Endothelial cell of umbilical vein (primary cell): ENCODE data around the gene FSTL4.

ENCODE experiments used
- CTCF ChIP-seq, 2 donors: IDR thresholded peaks; 1 replicate in 1 of 2; 2 replicates in 1 of 2; pipeline ENCODE4 v1.5.1; 2011; ENCODE audit warnings: low read length in 2 of 2, mild to moderate bottlenecking in 2 of 2, moderate library complexity in 2 of 2, control low read depth in 1 of 2, inconsistent platforms in 1 of 2, low read depth in 1 of 2; ENCODE audit not compliant: insufficient read depth in 1 of 2; ENCODE audit errors: extremely low read depth in 1 of 2
- EZH2 ChIP-seq: IDR thresholded peaks from 2 replicates; pipeline ENCODE4 v1.6.1; 2012; ENCODE audit warnings: borderline replicate concordance, low read depth, mild to moderate bottlenecking, moderate library complexity, low read length, inconsistent platforms; ENCODE audit not compliant: severe bottlenecking
- POLR2A ChIP-seq: IDR thresholded peaks from 2 replicates; pipeline ENCODE4 v1.6.1; 2012; ENCODE audit warnings: low read depth, mild to moderate bottlenecking, control low read depth, low read length

- no peak for TF ChIP-seq POLR2A
- no peak for TF ChIP-seq CTCF (IDR thresholded peaks at IDR 0.05; ENCODE audit: extremely low read depth in 1 of 2, insufficient read depth in 1 of 2, low read depth in 1 of 2, low read length in 2 of 2)
- TF ChIP-seq EZH2, result no peak
These were observed 276.0 kb downstream of the FSTL4 start for GRCh38 chr5:133336121-133336968.
